Stimulated activated CD4-positive, alpha-beta T cell treated with anti-CD3 and anti-CD28 coated beads, TNF-alpha, amount 100 ng/mL, for 1 hour (primary cell): ENCODE data around the gene FZD10.

ENCODE experiments used
- DNase-seq, 3 donors: peaks; one replicate each; pipeline ENCODE4 v3.0.0-alpha.2; 2020; ENCODE audit warnings: low read depth in 3 of 3, low spot score in 1 of 3

Gene FZD10

DNA sequence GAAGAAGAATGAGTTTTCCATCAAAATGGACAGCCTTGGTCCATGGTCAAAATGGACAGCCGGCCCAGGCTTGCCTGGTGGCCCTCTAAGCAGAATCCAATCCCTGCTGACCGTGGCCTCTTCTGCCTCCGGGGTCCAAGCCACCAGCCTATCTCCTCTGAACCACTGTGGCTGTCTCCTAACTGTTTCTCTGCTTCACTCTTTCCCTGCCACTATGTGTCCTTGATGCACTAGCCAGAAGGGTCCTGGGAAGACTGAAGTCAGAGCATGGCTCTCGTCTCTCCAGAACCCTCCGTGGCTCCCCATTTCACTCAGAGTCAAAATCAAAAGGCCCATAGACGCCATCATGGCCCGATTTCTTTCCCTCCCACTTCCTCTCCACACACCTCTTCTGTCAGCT lies 8.5 kb upstream of the FZD10 start:
- DNase-seq, result no peak

DNA sequence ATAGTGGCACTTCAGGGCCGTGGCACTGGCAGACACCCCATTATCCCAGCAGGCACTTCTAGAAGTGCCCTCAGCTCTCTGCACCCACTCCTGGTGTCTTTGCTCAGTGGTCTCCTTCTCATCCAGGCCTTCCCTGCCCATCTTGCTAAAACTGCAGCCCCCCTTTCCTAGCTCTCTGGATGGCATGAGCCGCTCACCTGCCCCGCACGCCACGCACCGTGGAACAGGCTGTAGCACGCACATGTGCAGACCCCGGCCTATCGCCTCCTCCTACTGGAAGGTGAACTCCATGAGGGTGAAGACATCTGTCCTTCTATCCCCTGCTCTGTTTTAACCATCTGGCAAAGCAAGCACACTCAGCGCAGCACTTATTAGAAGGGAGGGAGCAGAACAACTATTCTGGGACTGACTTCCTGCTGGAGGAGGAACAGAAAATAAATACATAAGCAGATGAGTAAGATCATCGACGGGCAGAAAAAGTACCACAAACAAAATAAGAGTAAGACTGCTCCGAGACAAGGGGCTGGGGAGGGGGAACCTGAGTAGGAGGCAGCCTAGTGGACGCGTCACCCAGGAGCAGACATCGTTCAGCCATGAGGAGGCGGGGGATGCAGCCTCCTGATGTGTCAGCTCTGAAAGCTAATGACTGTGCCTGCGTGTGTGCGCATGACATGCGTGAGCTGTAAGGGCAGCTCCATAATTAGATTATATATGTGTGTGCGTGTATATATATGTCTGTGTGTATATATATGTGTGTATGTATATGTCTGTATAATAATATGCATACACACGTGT lies 7.8 kb upstream of the FZD10 start:
- no peak for DNase-seq

DNA sequence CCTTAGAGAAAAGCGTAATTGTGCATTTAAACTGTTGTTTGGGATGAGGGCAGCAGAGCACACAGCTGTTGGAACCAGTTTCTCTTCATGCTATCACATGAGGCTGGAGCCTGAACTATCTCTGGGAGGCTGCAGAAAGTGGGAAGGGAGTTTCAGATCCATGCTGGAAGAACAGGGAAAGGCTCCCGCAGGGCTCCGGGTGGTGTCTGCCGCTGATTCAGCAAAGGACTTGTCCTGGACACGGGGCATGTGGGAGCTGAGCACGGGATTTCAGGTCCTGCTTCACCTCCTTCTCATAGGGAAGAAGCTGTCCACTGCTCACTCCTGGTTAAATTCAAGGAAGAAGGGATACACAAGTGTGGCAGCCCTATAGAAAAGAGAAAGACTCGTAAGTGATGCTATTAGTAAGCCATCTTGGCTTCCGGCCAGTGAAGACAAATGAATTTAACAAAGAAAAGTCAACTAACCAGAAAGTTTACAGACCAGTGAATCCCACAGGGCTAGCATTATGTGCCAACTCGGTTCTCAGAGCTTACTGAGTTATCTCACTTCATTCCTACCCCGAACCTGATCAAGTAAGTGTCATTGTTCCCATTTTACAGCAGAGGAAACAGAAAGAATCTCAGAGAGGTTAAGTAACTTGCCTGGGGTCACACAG lies 6.7 kb upstream of the FZD10 start:
- no peak for DNase-seq

DNA sequence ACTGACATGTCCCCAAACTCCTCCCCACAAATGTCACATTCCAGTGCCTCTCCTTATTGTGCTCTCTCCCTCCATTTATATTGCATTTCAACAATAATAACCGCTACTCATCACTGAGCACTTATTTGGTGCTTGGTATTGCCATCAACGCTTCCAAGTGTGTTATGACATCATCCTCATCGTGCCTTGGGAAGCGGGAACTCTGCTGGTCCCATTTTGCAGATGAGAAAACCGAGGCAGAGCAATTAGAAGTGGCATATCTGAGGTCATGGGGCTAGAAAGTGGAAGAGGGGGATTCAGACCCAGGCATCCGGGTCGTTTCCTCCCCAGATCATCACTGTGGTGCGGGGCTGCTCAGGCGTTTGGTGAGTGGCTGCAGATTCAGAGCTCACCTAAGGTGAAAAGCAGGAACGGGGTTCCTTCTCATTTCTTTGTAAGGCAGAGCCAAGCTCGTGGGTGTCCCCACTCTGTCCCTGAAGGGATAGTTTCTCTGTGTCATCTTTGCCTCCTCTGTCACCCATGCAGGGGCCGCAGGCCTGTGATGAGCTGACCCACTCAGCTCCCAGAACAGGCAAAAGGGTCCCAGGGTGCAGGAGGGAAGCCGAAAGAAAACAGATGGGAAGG lies 5.5 kb upstream of the FZD10 start:
- DNase-seq, result no peak

DNA sequence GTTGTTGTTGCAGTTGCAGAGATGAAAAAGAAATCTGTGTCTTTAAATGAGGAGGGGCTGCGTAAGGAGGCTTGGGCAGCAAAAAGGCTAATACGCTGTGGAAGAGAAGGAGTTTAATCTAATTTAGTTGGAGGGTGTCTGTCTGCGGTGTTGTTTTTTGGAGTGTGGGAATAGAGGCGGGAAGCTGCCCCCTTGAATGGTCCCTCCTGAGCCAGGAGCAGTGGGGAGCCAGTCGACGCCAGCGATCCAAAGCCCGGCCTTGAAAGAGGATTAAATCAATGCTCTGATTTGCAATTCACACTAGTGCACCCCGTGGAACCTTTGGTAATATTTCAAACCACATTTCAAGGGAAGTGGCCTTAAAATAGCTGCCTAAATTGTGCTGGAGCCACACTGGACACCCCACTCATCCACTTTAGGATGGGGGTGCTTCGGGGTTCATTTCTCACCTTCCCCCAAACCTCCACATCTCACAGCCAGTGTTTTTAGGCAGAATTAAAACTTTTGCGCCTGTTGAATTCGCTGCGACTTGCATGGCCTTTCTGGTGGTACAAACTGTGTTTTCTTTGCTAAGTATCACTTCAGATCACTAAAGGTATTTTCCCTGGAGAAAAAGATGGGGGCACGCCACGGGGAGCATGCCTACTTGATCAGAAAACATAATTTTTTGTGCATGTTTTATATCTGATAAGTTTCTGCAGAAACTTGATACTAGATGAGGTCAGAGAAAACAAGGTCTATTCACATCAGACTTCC lies 4.1 kb upstream of the FZD10 start:
- no peak for DNase-seq

DNA sequence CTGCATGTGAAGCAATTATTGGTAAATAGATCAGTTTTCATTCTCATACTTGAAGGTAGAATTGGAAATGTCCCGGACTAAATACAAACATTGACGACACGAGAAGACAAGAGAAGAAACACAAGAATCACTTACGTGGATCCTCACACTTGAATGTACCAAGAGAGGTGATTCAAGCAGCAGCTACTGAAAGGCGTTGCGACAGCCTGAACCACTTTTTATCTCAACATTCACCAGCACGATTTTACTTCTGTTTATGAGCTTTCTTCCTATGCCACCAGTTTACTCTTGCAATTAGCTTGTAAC lies 3.6 kb upstream of the FZD10 start:
- no peak for DNase-seq

DNA sequence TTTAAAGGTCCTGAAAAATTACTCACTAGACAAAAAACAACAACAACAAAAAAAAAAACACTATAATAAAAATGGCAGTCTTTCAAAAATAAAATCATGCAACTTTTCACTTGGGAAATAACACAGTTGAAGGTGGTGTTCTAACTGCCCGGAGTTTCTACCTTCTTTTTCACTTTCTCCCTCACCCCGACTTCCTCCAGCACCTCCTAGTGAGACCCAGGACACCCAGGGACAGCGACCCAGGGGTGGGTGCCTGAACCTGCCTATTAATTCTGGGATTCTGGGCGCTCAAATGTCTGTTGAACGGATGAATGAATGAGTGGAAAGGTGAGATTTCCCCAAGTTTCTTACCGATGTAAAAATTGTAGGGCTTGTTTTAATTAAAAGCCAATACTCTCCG lies 2.0 kb upstream of the FZD10 start:
- no peak for DNase-seq

DNA sequence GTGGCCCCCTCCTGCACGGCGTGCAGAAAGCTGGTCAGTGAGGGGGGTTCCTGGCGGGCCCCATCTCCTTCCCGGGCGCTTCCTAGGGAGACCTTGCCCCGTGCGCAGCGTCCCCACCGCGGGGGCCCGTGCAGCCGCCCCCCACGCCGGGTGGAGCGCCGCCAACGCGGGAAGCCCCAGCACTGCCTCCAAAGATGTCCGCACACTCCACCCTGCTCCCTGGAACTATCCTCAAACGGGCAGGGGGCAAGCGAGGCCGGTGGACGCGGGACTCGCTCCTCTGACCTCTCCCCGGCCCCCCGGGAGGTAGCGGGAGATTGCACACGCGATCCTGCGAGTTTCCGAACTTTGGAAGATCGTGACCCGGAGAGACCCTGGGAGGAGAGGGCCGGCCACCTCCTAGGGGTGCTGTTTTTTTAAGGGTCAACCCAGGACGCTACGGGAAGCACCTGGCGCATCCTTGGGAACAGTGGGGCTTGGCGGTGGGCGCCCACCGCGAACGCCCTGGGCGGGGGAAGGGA lies 1.5 kb upstream of the FZD10 start:
- DNase-seq, result no peak

DNA sequence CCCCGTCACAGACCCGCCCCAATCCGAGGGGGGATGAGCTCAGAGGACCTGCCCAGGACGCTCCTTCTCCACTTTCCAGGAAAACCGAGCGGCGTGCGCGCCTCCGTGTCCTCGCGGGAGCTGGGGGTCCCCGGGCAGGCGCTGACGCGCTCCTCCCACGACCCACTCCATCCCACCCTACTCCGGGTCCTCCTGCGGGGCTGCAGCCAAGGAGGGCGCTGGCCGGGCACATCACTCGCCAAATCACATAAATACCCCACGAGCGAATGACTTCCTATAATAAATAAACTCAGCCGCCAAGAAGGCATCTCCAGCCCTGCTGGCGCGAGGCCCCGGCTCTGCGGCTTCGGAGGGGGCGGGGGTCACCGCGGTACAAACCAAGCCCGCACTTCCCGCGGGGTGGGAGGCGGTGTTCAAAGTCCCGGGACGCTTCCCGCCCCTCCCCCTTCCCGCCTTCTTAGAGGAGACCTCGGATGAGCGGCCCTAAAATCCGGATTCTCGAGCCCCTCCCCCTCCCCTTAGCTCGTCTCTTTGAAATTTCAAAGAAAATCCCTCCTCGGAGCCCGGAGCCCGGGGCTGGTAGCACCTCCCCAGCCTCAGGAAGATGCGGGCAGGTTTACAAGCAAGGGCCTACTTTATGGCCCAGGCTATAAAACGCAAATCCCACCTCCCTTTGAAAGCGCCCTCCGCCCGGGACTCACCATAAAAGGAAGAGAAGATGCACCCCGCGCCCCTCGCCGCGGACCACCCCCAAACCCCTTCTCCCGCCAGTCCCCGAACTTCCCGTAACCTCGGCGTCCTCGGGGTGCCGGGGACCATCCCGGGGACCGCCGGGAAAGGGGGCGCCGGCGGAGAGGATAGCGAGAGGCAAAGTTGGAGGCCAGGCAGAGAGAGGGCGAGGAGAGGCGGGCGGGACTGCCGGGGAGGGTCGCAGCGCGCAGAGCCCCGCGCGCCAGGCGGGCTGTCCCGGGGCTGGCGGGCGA lies 712 bp upstream of the FZD10 start:
- no peak for DNase-seq

DNA sequence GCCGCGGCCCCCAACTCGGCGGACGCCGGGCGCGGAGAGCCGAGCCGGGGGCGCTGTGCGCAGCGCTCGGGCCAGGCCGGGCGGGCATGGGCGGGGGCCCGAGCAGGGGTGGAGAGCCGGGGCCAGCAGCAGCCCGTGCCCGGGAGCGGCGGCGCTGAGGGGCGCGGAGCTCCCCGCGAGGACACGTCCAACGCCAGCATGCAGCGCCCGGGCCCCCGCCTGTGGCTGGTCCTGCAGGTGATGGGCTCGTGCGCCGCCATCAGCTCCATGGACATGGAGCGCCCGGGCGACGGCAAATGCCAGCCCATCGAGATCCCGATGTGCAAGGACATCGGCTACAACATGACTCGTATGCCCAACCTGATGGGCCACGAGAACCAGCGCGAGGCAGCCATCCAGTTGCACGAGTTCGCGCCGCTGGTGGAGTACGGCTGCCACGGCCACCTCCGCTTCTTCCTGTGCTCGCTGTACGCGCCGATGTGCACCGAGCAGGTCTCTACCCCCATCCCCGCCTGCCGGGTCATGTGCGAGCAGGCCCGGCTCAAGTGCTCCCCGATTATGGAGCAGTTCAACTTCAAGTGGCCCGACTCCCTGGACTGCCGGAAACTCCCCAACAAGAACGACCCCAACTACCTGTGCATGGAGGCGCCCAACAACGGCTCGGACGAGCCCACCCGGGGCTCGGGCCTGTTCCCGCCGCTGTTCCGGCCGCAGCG lies 639 bp downstream of the FZD10 start:
- no peak for DNase-seq

DNA sequence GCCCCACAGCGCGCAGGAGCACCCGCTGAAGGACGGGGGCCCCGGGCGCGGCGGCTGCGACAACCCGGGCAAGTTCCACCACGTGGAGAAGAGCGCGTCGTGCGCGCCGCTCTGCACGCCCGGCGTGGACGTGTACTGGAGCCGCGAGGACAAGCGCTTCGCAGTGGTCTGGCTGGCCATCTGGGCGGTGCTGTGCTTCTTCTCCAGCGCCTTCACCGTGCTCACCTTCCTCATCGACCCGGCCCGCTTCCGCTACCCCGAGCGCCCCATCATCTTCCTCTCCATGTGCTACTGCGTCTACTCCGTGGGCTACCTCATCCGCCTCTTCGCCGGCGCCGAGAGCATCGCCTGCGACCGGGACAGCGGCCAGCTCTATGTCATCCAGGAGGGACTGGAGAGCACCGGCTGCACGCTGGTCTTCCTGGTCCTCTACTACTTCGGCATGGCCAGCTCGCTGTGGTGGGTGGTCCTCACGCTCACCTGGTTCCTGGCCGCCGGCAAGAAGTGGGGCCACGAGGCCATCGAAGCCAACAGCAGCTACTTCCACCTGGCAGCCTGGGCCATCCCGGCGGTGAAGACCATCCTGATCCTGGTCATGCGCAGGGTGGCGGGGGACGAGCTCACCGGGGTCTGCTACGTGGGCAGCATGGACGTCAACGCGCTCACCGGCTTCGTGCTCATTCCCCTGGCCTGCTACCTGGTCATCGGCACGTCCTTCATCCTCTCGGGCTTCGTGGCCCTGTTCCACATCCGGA lies 1.4 kb downstream of the FZD10 start:
- DNase-seq, result no peak

DNA sequence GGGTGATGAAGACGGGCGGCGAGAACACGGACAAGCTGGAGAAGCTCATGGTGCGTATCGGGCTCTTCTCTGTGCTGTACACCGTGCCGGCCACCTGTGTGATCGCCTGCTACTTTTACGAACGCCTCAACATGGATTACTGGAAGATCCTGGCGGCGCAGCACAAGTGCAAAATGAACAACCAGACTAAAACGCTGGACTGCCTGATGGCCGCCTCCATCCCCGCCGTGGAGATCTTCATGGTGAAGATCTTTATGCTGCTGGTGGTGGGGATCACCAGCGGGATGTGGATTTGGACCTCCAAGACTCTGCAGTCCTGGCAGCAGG lies 1.9 kb downstream of the FZD10 start:
- no peak for DNase-seq

DNA sequence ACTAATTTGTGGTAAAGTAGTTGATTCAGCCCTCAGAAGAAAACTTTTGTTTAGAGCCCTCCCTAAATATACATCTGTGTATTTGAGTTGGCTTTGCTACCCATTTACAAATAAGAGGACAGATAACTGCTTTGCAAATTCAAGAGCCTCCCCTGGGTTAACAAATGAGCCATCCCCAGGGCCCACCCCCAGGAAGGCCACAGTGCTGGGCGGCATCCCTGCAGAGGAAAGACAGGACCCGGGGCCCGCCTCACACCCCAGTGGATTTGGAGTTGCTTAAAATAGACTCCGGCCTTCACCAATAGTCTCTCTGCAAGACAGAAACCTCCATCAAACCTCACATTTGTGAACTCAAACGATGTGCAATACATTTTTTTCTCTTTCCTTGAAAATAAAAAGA lies 2.7 kb downstream of the FZD10 start:
- no peak for DNase-seq

DNA sequence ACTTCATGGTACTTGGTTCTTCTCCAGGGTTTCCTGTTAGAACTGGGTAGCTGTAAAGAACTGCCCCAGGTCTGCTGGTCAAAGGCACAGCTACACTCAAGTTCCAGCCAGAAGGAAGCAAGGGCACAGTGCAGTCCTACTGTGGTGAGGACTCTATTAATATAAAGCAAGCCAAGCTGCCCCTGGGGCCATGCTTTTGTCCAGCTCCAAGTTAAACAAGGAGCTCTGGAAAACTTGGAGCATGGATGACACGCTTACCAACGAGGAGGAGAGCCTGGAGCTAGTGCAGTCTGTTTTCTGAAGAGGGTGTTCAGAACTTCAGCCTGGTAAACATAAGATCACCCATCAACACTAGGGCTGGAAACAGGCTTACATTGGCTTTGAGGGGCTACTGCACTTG lies 4.0 kb downstream of the FZD10 start:
- no peak for DNase-seq

DNA sequence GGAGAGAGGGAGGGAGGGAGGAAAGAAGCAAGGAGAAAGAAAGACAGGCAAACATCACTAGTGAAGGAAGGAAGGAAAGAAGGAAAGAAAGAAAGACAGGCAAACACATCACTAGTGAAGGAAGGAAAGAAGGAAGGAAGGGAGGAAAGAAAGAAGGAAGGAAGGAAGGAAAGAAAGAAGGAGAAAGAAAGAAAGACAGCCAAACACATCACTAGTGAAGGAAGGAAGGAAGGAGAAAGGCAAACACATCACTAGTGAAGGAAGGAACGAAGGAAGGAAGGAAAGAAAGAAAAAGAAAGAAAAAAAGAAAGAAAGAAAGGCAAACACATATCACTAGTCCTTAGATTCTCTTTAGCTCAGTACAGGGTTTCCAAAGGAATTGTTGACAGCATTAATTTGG lies 5.3 kb downstream of the FZD10 start:
- DNase-seq, result no peak

DNA sequence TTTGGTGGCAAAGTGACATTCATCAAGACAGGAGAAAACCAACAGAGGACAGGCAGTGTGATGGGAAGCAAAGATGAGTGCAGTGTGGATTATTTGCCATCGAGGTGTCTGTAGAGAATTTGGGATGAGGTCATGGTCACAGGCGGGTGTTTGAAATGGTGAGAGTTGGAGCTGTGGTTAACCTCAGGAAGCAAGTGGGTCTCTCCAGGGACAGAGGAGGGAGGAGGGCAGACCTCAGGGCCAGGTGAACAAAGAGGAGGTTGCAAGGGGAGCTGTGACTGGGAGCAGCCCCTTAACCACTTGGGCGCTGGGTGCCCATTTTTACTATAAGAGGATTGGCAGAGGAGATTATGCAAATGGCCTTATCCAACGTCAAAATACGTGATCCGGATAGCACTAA lies 7.0 kb downstream of the FZD10 start:
- DNase-seq, result no peak

DNA sequence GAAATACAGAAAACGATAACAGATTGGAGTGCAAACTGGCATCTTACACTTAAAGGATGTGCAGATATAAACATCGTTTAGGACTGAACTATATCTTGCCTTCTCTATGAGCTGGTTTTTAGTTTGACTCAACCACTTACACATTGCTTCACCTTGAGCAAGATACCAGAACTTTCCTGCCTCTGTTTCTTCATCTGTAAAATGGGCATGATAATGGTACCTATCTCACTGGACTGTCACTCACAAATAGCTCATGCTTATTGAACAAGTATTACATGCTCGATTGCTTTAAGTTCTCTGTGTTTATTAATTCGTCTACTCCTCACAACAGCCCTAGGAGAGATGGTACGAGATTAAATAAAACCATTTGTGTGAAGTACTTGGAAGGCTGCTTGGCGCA lies 7.7 kb downstream of the FZD10 start:
- DNase-seq, result no peak

DNA sequence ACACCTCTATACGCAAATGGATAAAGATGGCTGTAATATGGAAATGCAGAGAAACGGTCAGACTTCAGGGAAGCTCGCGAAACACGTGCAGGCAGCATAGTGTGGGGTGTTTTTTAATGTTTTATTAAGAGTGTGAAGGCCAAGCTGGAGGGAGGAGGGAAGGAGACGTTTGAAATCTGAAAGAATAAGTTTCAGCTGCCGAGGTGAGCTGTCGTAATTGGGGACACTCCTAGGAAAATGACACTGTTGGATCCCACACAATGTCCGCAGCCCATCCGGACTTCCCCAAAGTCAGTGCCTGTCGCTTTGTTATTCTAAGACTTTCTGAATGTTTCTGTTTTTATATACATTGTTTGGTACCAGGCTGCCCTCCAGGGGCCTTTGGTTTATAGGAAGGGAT lies 8.3 kb downstream of the FZD10 start:
- no peak for DNase-seq

DNA sequence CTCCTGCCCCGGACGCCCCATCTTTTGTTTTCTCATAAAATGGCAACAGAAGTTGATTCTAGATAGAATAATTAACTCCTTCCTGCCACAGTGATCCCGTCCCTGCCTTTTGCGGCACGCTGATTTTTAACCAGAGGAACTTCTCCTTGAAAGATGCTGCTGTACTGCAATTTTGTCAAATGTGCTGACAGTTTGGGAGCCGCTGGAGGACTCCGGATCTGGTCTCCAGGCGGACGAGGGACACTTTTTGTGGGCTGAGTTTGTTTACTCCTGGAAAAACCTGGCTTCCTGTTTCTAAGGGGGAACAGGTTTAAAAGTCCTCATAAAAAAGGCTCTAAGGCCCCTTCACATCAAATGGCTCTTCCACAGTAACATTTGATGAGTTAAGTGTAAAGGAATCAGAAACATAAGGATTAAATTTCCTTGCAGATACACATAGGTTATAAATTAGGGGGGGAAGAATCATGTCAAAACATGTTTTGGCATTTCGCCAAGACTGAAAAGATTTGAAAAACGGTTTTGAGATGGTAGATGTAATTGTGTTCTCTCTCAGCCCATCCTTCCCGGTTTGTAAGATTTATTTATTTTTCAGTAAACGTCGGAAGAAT lies 15.5 kb downstream of the FZD10 start:
- DNase-seq, result no peak
